Breast epithelium (tissue), 3 donors: ENCODE measurements around the gene WNT2B.

Source experiments
- POLR2A ChIP-seq: fragments of 450-650 bp; IDR thresholded peaks from one replicate; pipeline ENCODE4 v1.6.1; 2016; ENCODE audit warnings: antibody characterized with exemption, mild to moderate bottlenecking, moderate library complexity
- POLR2AphosphoS5 ChIP-seq, 3 donors: sonication (generic); formaldehyde crosslinking; IDR thresholded peaks; one replicate each; pipeline ENCODE4 v1.6.1; 2017; ENCODE audit warnings: antibody characterized with exemption in 3 of 3
- TF ChIP-seq, protein P1 (sequence below), 3 donors: fragments of 450-650 bp; IDR thresholded peaks; one replicate each; pipeline ENCODE4 v1.5.1; 2016 to 2017; ENCODE audit warnings: antibody characterized with exemption in 3 of 3, mild to moderate bottlenecking in 3 of 3, moderate library complexity in 3 of 3

DNA sequence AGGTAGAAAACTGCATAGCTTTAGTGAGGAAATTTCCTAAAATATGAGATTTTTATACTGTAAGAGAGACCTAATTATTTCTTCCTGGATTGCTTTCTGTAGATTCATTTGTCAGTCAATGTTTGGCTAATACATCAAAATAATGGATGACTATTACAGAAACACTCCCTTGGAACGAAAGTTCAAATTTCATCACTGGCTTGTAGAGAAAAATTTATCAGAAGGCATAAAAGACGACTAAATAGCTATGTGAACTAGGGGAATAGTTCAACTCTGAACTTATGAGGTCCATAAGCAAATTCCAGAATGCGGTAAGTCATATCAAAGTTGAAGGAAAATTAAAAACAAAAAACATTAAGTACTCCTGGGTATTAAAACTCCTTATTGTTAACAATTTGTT is 36.0 kb downstream of the WNT2B start:
- TF ChIP-seq POLR2AphosphoS5 (IDR thresholded peaks at IDR 0.05): no peak
- TF ChIP-seq, protein P1, sequence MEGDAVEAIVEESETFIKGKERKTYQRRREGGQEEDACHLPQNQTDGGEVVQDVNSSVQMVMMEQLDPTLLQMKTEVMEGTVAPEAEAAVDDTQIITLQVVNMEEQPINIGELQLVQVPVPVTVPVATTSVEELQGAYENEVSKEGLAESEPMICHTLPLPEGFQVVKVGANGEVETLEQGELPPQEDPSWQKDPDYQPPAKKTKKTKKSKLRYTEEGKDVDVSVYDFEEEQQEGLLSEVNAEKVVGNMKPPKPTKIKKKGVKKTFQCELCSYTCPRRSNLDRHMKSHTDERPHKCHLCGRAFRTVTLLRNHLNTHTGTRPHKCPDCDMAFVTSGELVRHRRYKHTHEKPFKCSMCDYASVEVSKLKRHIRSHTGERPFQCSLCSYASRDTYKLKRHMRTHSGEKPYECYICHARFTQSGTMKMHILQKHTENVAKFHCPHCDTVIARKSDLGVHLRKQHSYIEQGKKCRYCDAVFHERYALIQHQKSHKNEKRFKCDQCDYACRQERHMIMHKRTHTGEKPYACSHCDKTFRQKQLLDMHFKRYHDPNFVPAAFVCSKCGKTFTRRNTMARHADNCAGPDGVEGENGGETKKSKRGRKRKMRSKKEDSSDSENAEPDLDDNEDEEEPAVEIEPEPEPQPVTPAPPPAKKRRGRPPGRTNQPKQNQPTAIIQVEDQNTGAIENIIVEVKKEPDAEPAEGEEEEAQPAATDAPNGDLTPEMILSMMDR (IDR thresholded peaks at IDR 0.05): no peak
- TF ChIP-seq POLR2A: no peak
